HT1080 (cell line): Measurements from ENCODE around the gene KLF8. TPM values are rescaled to one million over a fixed set of nuclear protein-coding genes. Genes with fewer than 3 reads are reported as not detected.
A peak's percentile ranks its signal among the peaks of the same experiment; 100 is the strongest.

Experiments used
- DNase-seq: peaks from one replicate; pipeline ENCODE4 v3.0.0-alpha.2; 2015; ENCODE audit warnings: low read depth
- total RNA-seq: library from RNA; depleted of rRNA; stranded (reverse); fragments of >200 nt; shearing (Covaris generic); gene quantifications from 2 replicates; pipeline ENCODE4 v1.2.3, GENCODE V29; 2014

Gene KLF8
- total RNA-seq, 1 experiment from 2014 or later = not detected

GRCh38 chrX:56309881-56310280, 77.7 kb downstream of the KLF8 start:
- no peak for DNase-seq

GRCh38 chrX:56310581-56310980, 78.4 kb downstream of the KLF8 start:
- no peak for DNase-seq

DNA sequence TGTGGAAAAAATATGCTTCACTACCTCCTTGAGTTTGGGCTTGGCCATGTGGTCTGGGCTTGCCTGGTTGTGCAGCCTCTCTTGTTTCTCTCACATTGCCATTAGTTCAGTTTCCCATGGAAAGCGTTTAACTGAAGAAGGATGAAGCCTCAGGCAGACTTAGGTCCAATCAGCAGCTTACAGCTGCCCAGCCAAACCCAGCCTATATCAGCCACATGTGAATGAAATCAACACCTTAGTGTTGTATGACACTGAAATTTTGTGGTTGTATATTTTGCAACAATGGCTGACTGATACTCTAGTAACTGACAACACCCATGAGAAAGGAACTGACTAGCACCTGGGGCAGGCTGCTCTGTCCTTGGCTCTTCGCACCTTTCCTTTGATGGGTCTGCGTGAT, 81.2 kb downstream of the KLF8 start:
- no peak for DNase-seq

GRCh38 chrX:56314334-56314733, 82.2 kb downstream of the KLF8 start:
- peak; percentile 8 for DNase-seq

GRCh38 chrX:56318076-56318475, 85.9 kb downstream of the KLF8 start:
- no peak for DNase-seq

DNA sequence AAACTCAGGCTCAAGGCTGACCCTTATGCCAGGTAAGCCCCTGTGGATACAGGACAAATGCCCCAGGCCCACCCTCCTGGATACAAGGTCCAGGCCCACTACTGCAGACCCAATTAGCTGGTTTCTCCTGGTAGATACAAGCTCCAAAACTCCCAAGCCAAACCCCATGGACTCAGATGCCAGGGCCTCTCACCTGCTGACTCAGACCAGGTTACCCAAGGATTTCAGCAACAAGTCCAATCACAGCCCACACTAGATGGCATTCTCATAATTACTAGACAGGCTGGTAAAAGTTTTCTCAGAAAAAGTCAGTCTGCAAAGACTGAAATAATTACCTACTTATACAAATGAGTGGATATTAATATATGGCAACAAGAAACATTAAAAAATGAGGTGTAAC, 87.0 kb downstream of the KLF8 start:
- DNase-seq = no peak
